Kidney glomerular epithelial cell (primary cell): ENCODE results near the gene RHOH.
"Not testable (repeated sequence)": the region's sequence is repeated elsewhere in the genome, so short reads cannot be mapped to it uniquely, and the experiment has no call there.

ENCODE experiments used
- DNase-seq: peaks from one replicate; lab custom pipeline; 2025; lab: John Stamatoyannopoulos, UW

The RHOH gene, protein sequence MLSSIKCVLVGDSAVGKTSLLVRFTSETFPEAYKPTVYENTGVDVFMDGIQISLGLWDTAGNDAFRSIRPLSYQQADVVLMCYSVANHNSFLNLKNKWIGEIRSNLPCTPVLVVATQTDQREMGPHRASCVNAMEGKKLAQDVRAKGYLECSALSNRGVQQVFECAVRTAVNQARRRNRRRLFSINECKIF

DNA sequence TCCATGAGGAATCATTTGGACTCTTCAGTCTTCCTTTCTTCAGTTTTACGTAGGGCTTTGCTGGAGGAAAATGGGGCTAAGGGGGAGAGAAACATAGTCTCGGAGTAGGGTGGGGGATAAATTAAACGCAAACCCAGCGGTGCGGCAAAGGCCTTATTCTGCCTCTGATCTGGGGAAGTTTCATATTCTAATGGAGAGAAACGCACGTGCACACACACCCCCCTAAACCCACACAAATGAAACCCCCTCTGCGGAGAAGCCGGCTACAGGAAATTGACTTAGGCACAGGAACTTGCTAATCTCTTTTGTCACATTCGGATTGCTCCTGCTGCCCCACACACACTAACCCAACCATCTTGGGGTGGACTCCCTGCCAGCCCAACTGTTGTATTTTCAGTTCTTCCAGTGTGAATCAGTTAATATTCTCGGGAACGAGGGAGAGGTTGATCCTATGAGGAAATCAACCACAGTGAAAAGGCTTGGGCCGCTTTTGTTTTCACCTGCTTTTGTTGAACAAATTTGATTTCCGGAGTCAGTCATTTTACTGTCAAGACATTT is at the start of gene RHOH:
TSS of gene RHOH (plus strand) at position 308 of the 558 bp plus-strand sequence. CDS start 46,356 bp downstream, outside the sequence.
- DNase-seq: no peak

DNA sequence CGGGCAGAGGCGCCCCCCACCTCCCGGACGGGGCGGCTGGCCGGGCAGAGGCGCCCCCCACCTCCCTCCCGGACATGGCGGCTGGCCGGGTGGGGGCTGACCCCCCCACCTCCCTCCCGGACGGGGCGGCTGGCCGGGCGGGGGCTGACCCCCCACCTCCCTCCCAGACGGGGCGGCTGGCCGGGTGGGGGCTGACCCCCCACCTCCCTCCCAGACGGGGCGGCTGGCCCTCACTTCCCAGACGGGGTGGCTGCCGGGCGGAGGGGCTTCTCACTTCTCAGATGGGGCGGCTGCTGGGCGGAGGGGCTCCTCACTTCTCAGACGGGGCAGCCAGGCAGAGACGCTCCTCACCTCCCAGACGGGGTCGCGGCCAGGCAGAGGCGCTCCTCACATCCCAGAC is 49.3 kb upstream of the RHOH start:
- DNase-seq: not testable (repeated sequence)

DNA sequence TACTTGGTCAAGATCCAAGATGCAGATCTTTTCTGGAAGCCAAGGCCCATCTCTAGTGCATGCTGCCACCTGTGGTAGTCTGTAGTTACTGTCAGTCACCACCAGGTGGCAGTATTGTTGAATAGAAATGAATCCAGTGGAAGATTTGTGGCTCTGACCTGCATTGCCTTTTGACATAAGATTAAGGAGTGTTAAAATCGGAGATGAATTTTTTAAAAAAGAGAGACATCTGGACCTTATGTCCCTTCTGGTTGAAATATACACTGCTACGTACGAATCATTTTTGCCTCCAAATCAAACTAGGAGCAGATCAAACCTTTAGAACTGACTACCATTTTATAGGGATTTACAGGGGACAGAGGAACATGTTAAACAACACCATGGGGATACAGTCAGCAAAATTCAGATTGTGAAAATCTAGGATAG is 46.9 kb upstream of the RHOH start:
- peak; percentile 51 for DNase-seq

DNA sequence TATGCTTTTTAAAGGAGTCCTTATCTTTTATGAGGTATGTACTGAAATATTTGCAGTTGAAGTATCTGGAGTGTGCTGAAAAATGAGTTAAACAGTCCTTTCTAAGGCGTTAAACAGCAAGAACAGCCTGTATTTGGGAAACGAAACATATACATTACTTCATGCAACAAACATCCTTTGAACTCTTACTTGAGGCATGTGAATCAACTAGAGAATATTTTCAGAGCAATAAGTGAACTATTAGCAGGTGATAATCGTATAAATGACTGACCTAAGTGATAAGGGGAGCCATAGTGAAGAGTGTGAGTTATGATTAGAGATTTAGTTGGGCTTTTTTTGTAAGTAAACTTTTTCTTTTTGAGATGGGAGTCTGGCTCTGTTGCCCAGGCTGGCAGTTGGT is 45.9 kb upstream of the RHOH start:
- peak; percentile 42 for DNase-seq

DNA sequence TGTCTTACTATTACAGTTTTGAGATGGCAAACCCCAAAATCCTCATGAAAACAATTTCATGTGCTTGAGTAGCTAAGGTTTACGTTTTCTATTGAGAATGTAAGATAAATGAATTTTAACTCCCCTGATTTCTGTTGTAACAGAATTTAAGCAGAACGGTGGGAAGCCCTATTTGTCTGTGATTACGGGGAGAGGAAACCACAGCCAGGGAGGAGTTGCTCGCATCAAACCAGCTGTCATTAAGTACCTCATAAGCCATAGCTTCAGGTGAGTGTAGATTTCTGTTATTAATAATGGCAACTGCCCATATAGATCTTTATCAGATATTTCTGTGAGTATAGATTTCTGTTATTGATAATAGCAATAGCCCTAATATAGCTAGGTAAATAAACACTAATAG is 44.2 kb upstream of the RHOH start:
- no peak for DNase-seq

DNA sequence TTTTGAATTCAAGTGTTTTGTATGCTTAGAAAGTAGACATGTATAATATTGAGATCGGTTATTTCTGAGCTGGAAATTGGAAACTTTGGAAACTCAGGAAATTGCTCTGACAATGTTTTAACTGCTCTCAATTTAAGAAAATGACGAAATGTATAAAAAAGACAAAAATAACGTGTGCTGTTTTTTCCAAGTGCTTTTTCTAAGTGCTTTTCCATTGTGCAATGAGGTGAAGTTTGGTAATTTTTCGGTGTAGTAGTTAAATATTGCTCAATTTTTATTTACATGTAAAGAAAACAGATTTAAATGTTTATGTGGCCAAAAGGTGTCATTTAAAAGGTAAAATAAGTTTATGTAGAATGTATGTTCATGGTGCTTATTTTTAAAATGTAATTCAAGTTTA is 39.4 kb upstream of the RHOH start:
- DNase-seq: no peak

DNA sequence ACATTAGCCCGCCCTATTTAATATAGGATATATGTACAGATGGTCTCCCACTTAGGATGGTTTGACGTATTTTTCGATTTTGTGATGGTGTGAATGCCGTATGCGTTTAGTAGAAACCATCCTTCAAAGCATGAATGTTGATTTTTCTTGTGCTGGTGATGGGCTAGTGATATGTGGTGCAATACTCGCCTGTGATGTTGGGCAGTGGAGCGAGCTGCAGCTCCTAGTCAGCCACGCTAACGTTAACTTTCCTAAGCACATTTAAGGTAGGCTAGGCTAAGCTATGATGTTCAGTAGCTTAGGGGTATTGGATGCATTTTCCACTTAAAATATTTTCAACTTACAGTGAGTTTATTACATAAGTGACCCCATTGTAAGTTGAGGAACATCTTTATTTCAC is 36.6 kb upstream of the RHOH start:
- no peak for DNase-seq

DNA sequence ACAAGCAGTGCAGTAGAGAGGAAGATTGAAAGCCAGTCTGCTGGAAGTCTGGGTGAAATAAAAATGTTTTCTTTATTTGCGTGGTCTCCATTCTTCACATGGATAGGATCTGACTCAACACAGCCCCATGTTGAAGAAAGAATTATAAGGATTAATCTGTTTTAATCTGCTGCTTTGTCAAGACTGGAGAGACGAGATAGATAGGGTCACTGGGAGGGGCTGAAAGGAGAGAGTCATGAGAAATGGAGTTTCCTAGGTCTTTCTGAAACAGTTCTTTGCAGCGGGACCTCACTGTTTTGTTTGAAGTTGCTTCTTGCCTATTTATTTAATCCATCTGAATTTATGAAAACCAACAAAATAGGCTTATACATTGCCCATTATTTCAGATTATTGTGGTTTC is 32.4 kb upstream of the RHOH start:
- DNase-seq: peak; percentile 3

DNA sequence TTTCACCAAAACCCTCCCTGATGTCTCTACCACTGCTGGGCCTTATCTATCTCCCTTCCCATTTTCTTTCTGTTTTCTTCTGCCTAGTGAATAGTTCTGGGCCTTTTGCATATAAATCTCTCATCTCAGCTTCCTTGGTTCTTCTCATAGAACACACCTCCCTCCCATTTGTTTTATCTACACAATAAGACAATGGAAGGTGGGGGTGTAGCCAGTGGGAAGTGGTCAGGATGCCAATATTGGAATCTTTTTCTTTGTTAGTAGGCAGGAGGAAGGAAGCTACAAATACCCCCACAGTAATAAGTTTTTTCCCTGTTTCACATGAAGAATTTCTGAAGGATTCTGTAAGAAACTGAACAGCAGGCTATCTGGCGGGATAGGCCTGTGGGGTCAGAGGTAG is 30.9 kb upstream of the RHOH start:
- no peak for DNase-seq

DNA sequence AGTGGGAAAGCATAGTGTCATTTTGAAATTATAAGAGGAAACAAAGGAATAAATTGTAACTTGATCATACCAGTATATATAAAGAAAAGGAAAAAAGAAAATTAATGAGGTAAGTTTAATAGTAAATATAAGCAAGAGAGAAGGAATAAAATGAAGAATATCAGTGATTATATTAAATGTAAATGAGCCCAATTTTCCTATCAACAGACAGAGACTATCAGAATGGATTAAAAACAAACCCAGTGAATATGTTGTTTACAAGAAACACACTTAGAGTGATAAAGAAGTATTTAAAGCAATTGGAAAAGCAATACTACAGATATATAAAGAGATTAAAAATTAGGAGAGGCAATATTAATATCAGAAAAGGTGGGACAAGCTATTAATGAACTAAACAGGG is 28.8 kb upstream of the RHOH start:
- no peak for DNase-seq

DNA sequence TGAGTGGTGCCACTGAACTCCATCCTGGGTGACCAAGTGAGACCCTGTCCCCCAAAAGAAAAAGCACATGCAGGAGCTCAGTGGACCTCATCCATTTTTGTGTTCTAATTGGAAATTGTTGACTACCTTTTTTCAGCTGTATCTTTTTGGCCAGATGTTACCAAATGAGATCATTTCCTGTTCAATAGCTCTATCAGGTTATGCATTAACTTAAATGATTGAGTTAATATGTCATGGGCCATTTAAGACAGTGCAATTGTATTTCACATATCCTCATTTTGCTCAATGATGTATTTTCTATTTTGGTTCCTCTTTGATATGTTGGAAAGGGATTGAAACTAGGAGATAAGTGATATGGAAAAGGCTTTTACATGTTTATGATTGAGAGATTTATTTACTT is 26.2 kb upstream of the RHOH start:
- no peak for DNase-seq

DNA sequence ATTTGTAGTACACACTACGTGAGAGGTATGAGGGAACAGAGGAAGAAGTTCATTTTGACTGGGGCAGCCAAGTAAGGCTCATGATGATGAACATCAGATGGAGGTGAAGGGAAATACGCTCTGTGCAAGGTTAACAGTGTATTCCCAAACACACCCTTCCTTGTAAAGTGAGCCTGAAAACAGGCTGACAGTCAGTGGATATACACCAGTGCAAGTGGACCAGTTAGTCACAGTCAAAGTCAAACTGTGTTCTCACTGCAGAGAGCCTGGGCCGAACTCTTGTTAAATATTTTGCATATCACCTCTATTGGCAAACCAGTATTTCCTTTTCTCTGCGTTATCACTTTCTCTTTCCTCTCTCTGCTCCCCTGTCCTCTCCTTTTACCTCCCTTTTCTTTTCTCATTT is 23.4 kb upstream of the RHOH start:
- DNase-seq: no peak

DNA sequence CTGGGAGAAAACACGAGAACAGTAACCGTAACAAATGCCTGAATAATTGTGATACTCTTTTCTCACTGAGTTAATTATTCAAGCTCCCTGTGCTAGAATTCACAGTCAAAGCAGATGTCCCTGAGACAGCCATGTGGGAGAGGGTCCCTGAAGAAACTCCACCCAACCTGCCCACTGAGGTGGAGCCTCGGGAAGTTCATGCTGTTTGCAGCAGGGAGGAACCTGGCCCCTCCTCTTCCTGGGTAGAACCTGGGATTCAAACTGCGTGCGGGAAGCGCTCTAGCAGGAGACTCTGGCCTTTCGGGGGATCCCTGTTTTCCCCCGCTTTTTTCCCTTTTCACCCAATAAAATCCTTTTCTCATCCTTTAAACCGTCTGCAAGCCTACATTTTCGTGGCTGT is 20.2 kb upstream of the RHOH start:
- peak; percentile 6 for DNase-seq

DNA sequence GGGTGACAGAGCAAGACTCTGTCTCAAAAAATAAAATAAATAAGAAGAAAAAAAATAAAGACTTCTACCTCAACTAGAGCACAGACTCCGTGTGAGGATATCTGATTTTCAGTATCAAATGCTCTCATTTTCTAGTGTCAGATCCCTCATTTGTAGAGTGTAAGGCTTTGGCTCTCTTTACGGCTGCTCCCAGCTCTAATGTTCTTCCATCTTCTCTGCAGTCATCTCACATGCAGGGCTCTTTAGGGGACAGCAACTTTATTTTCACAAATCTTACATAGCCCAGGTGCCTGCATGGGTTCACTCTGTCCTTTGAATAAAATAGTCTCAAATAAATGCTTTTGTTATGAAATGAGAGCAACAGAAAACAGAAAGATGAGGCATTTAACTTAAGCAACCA is 19.2 kb upstream of the RHOH start:
- no peak for DNase-seq

DNA sequence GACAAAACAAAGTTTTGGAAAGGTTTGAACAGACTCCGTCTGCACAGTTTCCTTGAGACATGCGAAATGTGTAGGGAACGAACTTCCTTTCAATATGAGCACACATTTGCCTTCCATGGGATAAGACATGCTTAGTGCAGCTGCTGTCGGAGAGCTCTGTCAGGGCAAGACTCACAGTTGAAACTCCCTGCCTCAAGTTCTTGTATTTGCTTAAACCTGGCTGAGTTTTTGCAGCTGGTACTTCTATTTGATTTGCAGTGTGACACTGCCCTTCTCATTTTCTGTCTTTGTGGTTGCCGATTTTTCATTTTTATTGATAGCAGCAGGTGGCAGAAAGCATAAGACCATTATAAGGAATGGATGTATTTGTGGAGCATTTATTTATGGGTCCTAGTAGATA is 18.2 kb upstream of the RHOH start:
- no peak for DNase-seq

DNA sequence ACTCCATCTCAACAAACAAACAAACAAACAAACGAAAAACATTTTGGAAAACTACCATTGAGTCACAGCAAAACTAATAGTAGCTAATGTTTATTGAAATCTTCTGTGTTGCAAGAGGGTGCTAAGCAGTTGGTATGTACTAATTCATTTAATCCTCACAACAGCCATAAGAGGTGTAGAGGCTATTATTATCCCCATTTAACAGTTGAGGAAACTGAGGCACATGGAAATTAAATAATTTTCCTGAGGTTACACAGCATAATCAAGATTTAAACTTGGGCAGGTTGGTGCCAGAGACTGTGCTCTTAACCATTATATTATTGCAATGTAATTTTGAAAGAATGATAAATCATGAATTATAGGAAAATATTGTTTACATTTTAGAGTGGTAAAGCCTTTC is 17.5 kb upstream of the RHOH start:
- DNase-seq: no peak

DNA sequence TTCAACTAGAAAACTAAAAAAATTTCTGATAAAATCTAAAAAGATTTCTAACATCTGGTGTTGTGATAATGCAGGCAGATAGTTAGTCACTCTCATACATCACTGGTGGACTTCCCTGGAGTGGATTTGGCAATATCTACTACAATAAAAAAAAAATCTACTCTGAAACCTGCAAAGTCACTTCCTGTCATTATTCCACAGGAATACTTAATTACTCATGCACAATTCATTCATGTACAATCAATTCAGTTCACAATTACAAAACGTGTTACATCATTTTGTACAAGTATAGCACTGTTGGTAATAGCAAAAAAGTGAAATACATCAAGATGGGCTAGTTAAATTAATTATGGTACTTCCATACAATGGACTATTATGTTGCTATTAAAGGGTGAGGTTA is 16.5 kb upstream of the RHOH start:
- DNase-seq: peak; percentile 35

DNA sequence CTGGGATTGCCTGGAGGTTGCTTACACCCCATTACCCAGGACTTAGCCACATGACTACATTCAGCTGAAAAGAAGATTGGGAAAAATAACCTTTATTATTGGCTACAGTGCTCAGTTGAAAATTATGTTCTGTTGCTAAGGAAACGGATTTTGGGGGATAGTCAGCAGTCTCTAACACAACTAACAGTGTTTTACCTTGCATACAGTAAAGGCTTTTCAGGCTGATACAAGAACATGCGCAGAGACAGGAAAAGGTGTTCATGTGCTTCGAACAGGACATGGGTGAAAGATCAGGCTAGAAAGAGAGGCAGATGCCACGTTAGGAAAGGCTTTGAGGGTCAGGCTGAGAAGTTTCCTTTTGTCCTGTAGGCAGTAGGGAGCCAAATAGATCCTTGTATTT is 14.8 kb upstream of the RHOH start:
- DNase-seq: no peak

DNA sequence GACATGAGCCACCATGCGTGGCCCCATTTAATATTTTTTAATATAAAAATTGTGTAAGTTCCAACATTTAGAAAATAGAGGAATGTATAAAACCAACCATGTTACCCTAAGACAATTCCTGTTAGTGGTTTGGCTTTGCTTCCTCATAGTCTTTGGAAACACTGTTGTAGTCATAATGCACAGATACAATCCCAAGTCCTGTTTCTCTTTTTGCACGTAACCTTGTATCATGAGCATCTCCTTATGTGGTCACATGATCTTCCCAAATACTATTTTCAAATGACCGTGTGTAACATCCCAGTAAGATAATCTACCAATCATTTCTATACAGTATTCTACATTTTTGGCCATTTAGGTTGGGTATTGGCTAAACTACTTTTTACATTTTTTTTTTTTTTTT is 13.9 kb upstream of the RHOH start:
- no peak for DNase-seq

DNA sequence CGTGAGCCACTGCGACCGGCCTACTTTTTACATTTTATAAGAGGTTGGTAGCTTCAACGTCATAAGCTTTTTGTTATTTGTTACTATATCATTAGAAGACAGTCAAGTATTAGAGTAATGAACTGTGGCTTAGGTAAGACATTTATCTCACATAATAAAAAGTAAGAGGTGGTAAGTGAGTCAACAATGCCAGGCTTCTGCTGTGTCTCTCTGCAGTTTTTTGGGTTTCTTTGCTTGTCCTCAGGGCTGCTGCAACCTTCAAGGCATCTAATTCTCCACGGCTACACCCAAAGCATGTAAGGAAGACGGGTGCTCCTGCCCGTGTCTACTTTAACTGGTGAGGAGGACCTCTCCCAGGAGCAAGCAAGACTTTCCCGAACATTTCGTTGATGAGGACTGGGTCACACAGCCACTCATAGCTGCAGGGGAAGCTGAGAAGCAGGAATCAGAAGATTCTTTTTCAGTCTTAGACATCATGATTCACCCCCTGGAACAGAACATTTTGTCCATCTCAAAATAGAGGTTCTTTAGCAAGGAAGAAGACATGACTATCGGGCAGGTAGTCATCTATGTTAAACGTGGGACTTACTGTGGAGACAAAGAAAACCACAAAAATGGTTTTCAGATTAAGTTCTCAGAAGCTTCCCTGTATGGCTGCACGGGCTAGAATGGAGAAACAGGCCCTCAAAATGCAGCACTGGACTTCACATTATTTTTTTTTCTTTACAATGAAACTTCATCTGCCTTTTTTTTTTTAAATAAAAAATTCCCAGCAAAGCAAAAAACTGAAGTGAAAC is 13.0 kb upstream of the RHOH start:
- DNase-seq: no peak

DNA sequence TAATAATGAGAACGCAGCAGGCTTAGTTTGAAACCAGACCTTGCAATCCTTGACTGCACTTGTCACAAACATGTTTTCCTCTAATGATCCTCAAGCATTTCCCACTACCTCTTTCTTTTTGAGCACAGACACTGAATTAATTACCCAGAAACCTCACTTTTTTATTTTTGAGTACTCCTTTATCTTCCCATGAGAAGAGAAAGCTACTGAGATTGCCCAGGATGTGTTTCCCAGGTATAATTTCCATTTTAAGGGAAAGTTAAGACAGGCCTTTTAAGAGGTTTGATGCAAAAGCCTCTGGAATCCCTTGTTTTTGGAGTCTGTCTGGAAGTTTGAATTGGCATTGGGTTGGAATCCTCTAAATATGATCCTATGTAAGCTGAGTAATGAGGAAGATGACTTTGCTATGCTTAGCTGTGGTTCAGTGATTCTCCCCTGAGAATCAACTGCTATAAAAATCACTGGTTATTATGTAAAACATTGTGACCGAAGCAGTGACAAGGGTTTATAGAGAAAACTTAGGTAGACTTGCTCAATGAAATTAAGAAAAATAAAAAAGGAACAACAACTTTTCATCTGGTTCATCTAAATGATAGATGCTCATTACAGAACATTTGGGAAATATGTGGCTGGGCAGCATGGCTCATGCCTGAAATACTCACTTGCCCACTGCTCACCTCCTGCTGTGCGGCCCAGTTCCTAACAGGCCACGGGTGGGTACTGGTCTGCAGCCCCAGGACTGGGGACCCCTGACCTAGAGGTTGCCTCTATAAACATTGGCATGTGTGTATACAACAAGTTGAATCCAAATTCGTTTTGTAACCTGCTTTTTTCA is 10.8 kb upstream of the RHOH start:
- DNase-seq: peak; percentile 48

DNA sequence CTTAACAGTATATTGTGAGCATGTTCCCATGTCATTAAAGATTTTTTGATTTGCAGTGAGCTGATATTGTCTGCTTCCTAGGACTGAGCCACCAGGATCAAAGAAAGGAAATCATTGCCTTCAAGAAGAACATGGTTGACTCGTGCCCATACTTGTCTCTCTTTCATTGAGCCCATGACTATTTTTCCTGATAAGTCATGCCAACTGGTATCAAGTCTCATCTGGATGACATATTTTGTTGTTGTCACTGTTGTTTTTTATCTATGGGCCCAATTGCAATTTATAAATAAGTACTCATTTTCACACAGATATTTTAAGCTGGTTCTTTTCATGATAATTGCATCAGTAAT is 10.2 kb upstream of the RHOH start:
- DNase-seq: no peak

DNA sequence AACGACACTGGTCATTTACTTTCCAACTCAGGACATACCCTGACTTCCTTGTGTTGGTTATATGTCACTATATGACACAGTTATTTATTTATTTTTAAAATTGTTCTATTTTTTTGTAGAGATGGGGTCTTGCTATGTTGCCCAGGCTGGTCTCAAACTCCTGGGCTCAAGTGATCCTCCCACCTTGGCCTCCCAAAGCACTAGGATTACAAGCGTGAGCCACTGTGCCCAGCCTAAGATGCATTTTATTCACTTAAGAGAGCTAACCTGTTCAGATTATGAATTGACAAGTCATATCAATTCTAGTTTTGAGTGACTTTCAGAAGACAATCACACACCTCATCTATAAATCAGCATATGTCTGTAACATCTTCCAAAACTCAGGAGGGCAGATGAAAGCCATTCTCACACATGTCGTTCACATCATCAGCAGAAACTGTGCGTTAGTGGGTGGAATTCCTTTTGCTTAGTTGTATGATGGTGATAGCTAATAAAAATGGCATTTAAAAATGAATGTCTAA is 9.4 kb upstream of the RHOH start:
- no peak for DNase-seq
